OCI-LY7 (cell line): ENCODE measurements around the gene KIF1B. TPM values are rescaled to one million over a fixed set of nuclear protein-coding genes. Genes with fewer than 3 reads are reported as not detected.

ENCODE experiments used
- BruUV-seq: library from RNA; stranded (reverse); fragments of 400-500 nt; replicated peaks from 2 replicates; lab custom pipeline; 2021; lab: Mats Ljungman, UMichigan
- CTCF ChIA-PET: fragments of 300-600 bp; sonication (Branson Sonifier 250); formaldehyde crosslinking; loops from one replicate; lab custom pipeline; 2022; ENCODE audit warnings: antibody characterized with exemption; ENCODE audit not compliant: unreplicated experiment; lab: Charles Lee
- POLR2A ChIA-PET: fragments of 300-600 bp; sonication (Branson Sonifier 250); formaldehyde crosslinking; loops from one replicate; lab custom pipeline; 2022; ENCODE audit warnings: antibody characterized with exemption; lab: Charles Lee
- DNase-seq: peaks from one replicate; pipeline ENCODE4 v3.0.0-alpha.2; 2015; ENCODE audit warnings: low spot score
- H2AFZ ChIP-seq: fragments of 200-600 bp; sonication (generic), shearing (Covaris generic); 2 replicates; pipeline ENCODE4 v1.6.1; 2014; ENCODE audit warnings: mild to moderate bottlenecking, antibody characterized with exemption, low read length, moderate library complexity
- H3K27ac ChIP-seq: fragments of 200-600 bp; sonication (generic); 2 replicates; pipeline ENCODE4 v1.5.1; 2014; ENCODE audit warnings: mixed run types, low read depth, mild to moderate bottlenecking, moderate library complexity, low read length, inconsistent platforms; ENCODE audit not compliant: poor library complexity, severe bottlenecking
- H3K36me3 ChIP-seq: fragments of 200-600 bp; sonication (generic); 2 replicates; pipeline ENCODE4 v1.6.1; 2014; ENCODE audit warnings: mild to moderate bottlenecking, antibody characterized with exemption, low read length, moderate library complexity, mixed read lengths; ENCODE audit not compliant: insufficient read depth
- H3K4me1 ChIP-seq: fragments of 200-600 bp; sonication (generic); 2 replicates; pipeline ENCODE4 v1.5.1; 2014; ENCODE audit warnings: mild to moderate bottlenecking, low read length; ENCODE audit not compliant: insufficient read depth, poor library complexity, severe bottlenecking
- H3K4me2 ChIP-seq: fragments of 200-600 bp; sonication (generic); 2 replicates; pipeline ENCODE4 v1.6.1; 2014; ENCODE audit warnings: mild to moderate bottlenecking, low read length
- H3K4me3 ChIP-seq: fragments of 200-600 bp; sonication (generic); 2 replicates; pipeline ENCODE4 v1.5.1; 2014; ENCODE audit warnings: mild to moderate bottlenecking, low read depth, low read length; ENCODE audit not compliant: poor library complexity, severe bottlenecking
- H3K79me2 ChIP-seq: fragments of 200-600 bp; sonication (generic); 2 replicates; pipeline ENCODE4 v1.6.1; 2016; ENCODE audit warnings: low read depth, mild to moderate bottlenecking, low read length, moderate library complexity, mixed read lengths; ENCODE audit not compliant: insufficient read depth
- H3K9me2 ChIP-seq: fragments of 200-600 bp; sonication (generic); 2 replicates; pipeline ENCODE4 v1.6.1; 2016; ENCODE audit warnings: mild to moderate bottlenecking, low read length, mixed read lengths; ENCODE audit not compliant: insufficient read depth
- H3K9me3 ChIP-seq: fragments of 200-600 bp; sonication (generic); 2 replicates; pipeline ENCODE4 v1.6.1; 2014; ENCODE audit warnings: mild to moderate bottlenecking, mixed run types, low read length, mixed read lengths
- H4K20me1 ChIP-seq: fragments of 200-600 bp; sonication (generic); 2 replicates; pipeline ENCODE4 v1.6.1; 2014; ENCODE audit warnings: mild to moderate bottlenecking, antibody characterized with exemption, low read length, moderate library complexity, mixed read lengths; ENCODE audit not compliant: insufficient read depth
- EZH2phosphoT487 ChIP-seq: fragments of 200-600 bp; sonication (generic); IDR thresholded peaks from 2 replicates; pipeline ENCODE4 v1.6.1; 2018; ENCODE audit warnings: low read depth, borderline replicate concordance, mild to moderate bottlenecking, mixed run types, antibody characterized with exemption, low read length, moderate library complexity, mixed read lengths
- intact Hi-C: fragments of 100-400 bp; cut with micrococcal nuclease; formaldehyde crosslinking; loops from one replicate; pipeline ENCODE4 v1.10.0; 2022; ENCODE audit not compliant: unreplicated experiment
- total RNA-seq, 2 experiments: library from RNA; depleted of rRNA in 1 of 2; stranded (reverse); fragments of >200 nt in 1 of 2; shearing (Covaris generic) in 1 of 2; gene quantifications; 2 replicates each; pipeline ENCODE4 v1.2.3, GENCODE V29; 2014 to 2022
- TF ChIP-seq, protein P1 (sequence below): fragments of 200-600 bp; sonication (generic); conservative IDR thresholded peaks from 2 replicates; pipeline ENCODE4 v1.5.1; 2014; ENCODE audit warnings: mild to moderate bottlenecking, antibody characterized with exemption, low read length, moderate library complexity, mixed read lengths

The KIF1B gene
- total RNA-seq, 2 experiments from 2014 or later: 3.8 to 4.8 TPM

DNA sequence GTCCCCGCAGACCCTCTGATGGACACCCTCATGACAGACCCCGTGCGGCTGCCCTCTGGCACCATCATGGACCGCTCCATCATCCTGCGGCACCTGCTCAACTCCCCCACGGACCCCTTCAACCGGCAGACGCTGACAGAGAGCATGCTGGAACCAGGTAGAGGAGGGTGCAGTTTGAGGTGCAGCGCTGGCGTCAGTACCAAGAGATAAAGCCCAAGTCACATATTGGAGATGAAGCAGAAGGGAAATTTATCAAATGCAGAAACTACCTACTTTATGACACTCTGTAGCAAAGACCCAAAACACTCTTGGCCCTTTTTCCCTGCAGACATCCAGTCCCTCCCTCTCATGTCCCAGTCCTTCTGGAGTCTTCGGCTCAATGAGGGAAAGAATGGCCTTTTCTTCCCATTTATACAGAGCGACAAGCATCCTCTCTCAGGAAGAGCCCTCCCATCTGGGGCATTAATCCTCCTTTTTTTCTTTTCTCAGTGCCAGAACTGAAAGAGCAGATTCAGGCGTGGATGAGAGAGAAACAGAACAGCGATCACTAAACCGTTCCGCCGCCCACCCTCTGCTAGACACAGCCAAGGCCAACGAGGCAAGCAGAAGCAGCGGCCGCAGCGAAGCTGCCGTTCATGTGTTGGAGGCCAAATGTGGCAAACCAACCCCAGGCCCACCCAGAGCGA lies 30.8 kb upstream of the KIF1B start:
- no peaks in the 10 kb centered on the region for H4K20me1 ChIP-seq
- H3K4me3 ChIP-seq: no peak overlapping the region
- ChIA-PET POLR2A (no interaction called here), CTCF (no interaction called here)
- no peaks in the 10 kb centered on the region for H3K79me2 ChIP-seq
- no peak overlapping the region for H2AFZ ChIP-seq
- H3K9me2 ChIP-seq: no peaks in the 10 kb centered on the region
- H3K36me3 ChIP-seq: peaks cover 21% of the 10 kb centered on the region
- no peak for DNase-seq
- intact Hi-C loops: no loop called here
- 0 out of 2 replicates have a peak, but pooled peaks cover 5% of the 10 kb centered on the region for H3K9me3 ChIP-seq
- H3K4me2 ChIP-seq: no peak overlapping the region
- no peak overlapping the region for H3K27ac ChIP-seq
- H3K4me1 ChIP-seq: no peaks in the 10 kb centered on the region
- BruUV-seq: no TSS peak
- TF ChIP-seq, protein P1, sequence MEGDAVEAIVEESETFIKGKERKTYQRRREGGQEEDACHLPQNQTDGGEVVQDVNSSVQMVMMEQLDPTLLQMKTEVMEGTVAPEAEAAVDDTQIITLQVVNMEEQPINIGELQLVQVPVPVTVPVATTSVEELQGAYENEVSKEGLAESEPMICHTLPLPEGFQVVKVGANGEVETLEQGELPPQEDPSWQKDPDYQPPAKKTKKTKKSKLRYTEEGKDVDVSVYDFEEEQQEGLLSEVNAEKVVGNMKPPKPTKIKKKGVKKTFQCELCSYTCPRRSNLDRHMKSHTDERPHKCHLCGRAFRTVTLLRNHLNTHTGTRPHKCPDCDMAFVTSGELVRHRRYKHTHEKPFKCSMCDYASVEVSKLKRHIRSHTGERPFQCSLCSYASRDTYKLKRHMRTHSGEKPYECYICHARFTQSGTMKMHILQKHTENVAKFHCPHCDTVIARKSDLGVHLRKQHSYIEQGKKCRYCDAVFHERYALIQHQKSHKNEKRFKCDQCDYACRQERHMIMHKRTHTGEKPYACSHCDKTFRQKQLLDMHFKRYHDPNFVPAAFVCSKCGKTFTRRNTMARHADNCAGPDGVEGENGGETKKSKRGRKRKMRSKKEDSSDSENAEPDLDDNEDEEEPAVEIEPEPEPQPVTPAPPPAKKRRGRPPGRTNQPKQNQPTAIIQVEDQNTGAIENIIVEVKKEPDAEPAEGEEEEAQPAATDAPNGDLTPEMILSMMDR: no peak
- TF ChIP-seq EZH2phosphoT487: no peak

DNA sequence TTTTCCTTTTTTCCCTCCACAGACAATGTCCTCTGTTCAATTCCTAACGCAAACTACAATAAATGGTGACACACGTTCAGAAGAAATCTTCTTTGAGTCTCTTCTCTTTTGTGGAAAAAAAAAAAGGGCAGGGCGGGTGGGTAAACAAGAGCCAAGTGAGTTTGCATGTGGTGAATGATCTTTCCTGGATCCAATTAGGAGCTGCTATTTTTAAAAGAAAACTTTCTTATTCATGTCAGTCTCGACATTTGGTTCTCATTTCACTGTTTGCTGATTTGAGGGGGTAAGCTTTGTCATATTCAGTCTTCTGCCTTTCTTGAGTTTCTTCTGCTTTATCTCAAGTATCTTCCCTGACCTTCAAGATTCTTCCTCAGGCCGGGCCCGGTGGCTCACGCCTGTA lies 29.2 kb upstream of the KIF1B start:
- intact Hi-C loops: no loop called here

DNA sequence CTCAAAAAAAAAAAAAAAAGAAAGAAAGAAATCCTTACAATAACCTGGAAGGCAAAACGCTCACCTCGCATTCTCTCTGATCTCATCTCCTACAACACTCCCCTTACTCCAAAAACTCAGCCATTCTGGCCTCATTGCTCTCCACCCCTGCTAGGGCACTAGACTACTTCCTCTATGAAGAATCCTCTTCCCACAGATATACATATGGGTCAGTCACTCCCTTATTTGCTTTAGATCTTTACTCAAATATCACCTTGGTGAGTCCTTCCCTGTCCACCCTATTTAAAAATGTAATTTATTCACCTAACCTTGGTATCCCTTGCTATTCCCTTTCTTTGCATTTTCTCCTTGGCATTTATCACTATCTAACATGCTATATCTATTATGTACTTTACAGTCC lies 24.6 kb upstream of the KIF1B start:
- intact Hi-C loops: no loop called here

More for the DNA sequence above, 29.2 kb upstream of the KIF1B start:
- no peak for DNase-seq
- no peaks in the 10 kb centered on the region for H3K79me2 ChIP-seq
- no peaks in the 10 kb centered on the region for H3K9me2 ChIP-seq
- no peak overlapping the region for H3K27ac ChIP-seq
- ChIA-PET POLR2A (no interaction called here), CTCF (no interaction called here)
- H3K4me3 ChIP-seq: no peak overlapping the region
- H3K4me2 ChIP-seq: no peak overlapping the region
- no TSS peak for BruUV-seq
- no peak for TF ChIP-seq EZH2phosphoT487
- TF ChIP-seq, protein P1: no peak
- peaks cover 16% of the 10 kb centered on the region for H3K36me3 ChIP-seq
- 0 out of 2 replicates have a peak, but pooled peaks cover 1% of the 10 kb centered on the region for H3K9me3 ChIP-seq
- H2AFZ ChIP-seq: no peak overlapping the region
- H3K4me1 ChIP-seq: no peaks in the 10 kb centered on the region
- no peaks in the 10 kb centered on the region for H4K20me1 ChIP-seq

More for the DNA sequence above, 24.6 kb upstream of the KIF1B start:
- Histone ChIP-seq H3K79me2 (no peaks in the 10 kb centered on the region), H3K4me1 (no peaks in the 10 kb centered on the region), H3K36me3 (peaks cover 2% of the 10 kb centered on the region; the same call in 1 of the 2 replicates), H3K27ac (no peak overlapping the region), H3K4me2 (no peak overlapping the region), H3K9me3 (no peaks in the 10 kb centered on the region), H3K4me3 (no peak overlapping the region), H3K9me2 (no peaks in the 10 kb centered on the region), H2AFZ (no peak overlapping the region), H4K20me1 (no peaks in the 10 kb centered on the region)
- DNase-seq: no peak
- CTCF ChIA-PET: no interaction called here
- TF ChIP-seq, protein P1: no peak
- no peak for TF ChIP-seq EZH2phosphoT487
- no TSS peak for BruUV-seq
- POLR2A ChIA-PET: no interaction called here
